GM12872 (cell line): ENCODE measurements around the gene CDH13.

ENCODE experiments used
- CTCF ChIP-seq: IDR thresholded peaks from 3 replicates; pipeline ENCODE4 v1.5.1; 2011; ENCODE audit warnings: low read depth, mild to moderate bottlenecking, low read length, moderate library complexity; ENCODE audit not compliant: insufficient read depth

The CDH13 gene

DNA sequence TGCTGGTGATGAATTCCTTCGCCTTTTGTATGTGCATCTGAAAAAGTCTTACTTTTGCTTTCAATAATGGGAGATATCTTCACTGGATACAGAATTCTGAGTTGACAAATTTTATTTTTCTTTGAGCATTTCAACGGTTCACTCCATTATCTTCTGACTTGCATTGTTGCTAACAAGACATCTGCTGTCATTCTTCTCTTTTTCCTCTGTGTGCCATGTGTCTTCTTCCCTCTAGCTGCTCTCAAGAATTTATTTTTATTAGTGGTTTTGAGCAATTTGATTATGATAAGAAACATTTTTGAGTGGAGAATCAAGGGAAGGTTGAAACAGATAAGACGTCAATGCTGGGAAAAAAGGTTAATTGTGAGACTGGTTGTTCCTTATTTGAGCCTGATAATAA is 471.8 kb downstream of the CDH13 start:
- no peak for TF ChIP-seq CTCF

- TF ChIP-seq CTCF = no peak
Observed at GRCh38 chr16:83100679-83101078, 473.9 kb downstream of the CDH13 start.

DNA sequence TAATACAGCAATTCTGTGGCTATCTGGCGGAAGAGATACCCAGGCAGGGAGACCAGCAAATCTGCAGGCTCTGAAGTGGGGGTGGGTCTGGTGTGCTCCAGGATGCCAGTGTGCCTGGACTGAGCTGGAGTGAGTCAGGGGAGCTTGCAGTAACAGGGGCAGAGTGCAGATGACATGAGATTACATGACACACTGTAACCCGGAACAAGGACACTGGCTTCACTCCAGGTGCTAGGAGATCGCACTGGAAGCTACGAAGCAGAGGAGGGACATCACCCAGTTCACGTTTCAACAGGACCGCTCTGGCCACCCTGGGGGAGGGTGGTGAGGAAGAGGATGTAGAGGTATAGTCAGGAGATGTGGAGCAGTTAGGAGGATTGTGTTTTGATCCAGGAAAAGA is 475.6 kb downstream of the CDH13 start:
- no peak for TF ChIP-seq CTCF

DNA sequence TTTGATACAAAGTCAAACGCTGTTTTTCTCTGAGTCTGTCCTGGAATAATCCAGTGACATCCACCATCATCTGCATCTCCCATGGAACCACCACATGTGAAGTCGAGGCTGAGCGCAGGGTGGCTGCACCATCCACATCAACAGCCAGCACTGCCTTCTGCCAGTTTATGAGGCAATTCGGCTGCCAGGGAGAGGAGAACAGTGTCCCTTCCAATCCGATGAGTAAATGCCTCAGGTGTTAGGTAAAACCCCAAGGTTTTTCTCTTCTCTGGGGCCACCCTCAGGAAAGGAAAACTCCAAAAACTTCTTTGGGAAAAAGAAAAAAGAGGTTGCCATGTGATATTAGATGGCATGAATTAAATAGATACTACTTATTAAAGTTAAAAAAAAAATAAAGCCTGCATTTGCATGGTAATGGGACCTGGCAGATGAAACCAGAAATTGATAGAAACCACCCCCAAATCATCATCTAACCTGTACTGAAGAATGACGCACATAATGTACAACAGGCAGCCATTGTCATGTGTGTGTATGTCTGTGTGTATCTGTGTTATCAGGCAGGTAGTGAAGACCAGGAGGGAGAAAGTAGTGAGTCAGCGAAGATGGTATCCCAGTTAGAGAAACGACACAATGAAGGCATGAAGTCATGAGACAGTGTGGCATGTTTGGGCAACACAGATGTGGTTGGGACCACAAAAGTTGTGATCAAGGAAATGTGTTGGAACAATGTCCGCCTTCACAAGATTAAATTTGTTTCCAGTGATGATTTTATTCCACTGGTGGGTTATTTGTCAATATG is 478.7 kb downstream of the CDH13 start:
- TF ChIP-seq CTCF = no peak

DNA sequence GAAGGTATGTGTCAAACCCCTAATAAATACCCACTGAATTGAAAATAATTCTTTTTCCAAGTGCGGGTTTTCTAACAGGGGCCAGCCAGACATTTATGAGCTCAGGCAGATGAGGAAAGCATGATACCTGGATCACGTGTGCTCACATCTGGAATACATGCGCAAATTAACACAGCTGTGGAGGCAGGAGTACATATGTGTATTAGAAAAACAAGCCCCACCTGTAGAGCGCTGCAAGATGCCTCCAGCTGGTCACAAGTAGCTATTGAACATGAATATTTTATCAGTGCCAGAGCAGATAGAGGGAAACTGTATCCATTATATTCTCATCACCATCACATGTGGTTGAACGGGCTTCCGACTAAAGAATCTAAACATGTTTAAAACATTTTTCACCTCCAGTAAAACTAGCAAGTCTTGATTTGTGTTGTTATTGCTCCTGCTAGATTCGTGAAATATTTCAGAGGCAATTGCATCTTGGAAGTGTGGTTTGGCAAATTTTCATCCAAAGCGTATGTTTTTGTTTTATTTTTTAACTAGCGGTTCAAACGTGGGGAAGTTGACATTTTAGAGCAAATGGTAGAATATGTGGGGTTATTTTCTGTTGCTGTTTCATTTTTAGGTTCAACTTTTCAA is 482.8 kb downstream of the CDH13 start:
- TF ChIP-seq CTCF = no peak

DNA sequence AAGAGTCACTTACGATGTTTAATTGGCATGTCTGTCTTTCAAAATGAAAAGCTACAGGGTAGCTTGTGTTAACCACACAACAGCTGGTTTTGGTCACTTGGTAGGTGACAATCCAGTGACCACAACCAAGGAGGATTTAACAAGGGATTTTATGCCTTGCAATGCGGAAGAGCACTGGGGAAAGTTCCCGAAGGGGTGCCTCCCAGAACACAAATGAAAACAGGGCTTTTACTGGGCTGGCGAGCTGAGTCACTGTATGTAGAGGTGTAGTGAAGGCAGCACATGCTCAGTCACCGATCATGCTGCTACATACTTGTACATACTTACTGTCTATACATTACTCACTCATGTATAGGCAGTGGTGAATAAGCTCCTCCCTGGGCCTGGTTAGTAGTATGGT is 483.5 kb downstream of the CDH13 start:
- TF ChIP-seq CTCF = no peak

- TF ChIP-seq CTCF = peak; percentile 54
Observed at GRCh38 chr16:83113317-83113716, 486.5 kb downstream of the CDH13 start.
